NCI-H69 (cell line): ENCODE results near the gene SEMA3G.

ENCODE experiments used
- DNase-seq: peaks from one replicate; lab custom pipeline; 2025; lab: John Stamatoyannopoulos, UW

Gene SEMA3G

GRCh38 chr3:52453496-52454249 lies 8.8 kb upstream of the SEMA3G start, which contains the start of gene TNNC1:
TNNC1 (minus strand) TSS chr3:52454041; CDS start chr3:52454015, 26 bp downstream.
- no peak for DNase-seq

GRCh38 chr3:52452570-52453221 lies 7.8 kb upstream of the SEMA3G start:
- no peak for DNase-seq

- no peak for DNase-seq
Measured at GRCh38 chr3:52452126-52452525, 7.2 kb upstream of the SEMA3G start.

GRCh38 chr3:52451237-52452083 lies 6.6 kb upstream of the SEMA3G start:
- DNase-seq: no peak

- no peak for DNase-seq
Measured at GRCh38 chr3:52450489-52451236, 5.8 kb upstream of the SEMA3G start.

- no peak for DNase-seq
Measured at GRCh38 chr3:52447512-52448355, 2.8 kb upstream of the SEMA3G start.

GRCh38 chr3:52446631-52447511 lies 2.0 kb upstream of the SEMA3G start:
- DNase-seq: peak; percentile 56

- DNase-seq: no peak
Measured at GRCh38 chr3:52446042-52446441, 1.1 kb upstream of the SEMA3G start.

- no peak for DNase-seq
Measured at GRCh38 chr3:52443791-52444687, 864 bp downstream of the SEMA3G start.

- DNase-seq: no peak
Measured at GRCh38 chr3:52443268-52443610, 1.7 kb downstream of the SEMA3G start.

- no peak for DNase-seq
Measured at GRCh38 chr3:52442409-52443267, 2.3 kb downstream of the SEMA3G start.

GRCh38 chr3:52441772-52442332 lies 3.1 kb downstream of the SEMA3G start:
- no peak for DNase-seq

GRCh38 chr3:52441091-52441771 lies 3.7 kb downstream of the SEMA3G start:
- no peak for DNase-seq

- DNase-seq: no peak
Measured at GRCh38 chr3:52440671-52441070, 4.2 kb downstream of the SEMA3G start.

GRCh38 chr3:52440249-52440551 lies 4.7 kb downstream of the SEMA3G start:
- DNase-seq: no peak

GRCh38 chr3:52439426-52440248 lies 5.3 kb downstream of the SEMA3G start:
- DNase-seq: no peak
